GM12891 (cell line): ENCODE data around the gene IGF1R.

ENCODE experiments used
- DNase-seq: peaks from one replicate; pipeline ENCODE4 v3.0.0; 2011; ENCODE audit warnings: low spot score; ENCODE audit not compliant: insufficient read length
- FAIRE-seq: peaks from 2 replicates; lab custom pipeline; 2011; peaks lifted over from hg19 to GRCh38; lab: Jason Lieb, UNC
- PAX5 ChIP-seq: IDR thresholded peaks from 2 replicates; pipeline ENCODE4 v1.6.1; 2011; ENCODE audit warnings: low read length, moderate library complexity, mild to moderate bottlenecking; ENCODE audit not compliant: insufficient read depth, severe bottlenecking
- POLR2A ChIP-seq: IDR thresholded peaks from 2 replicates; pipeline ENCODE4 v1.6.1; 2011; ENCODE audit warnings: low read depth, low read length, control low read depth
- POLR2AphosphoS5 ChIP-seq: IDR thresholded peaks from 2 replicates; pipeline ENCODE4 v1.6.1; 2011; ENCODE audit warnings: low read depth, low read length, control low read depth
- POU2F2 ChIP-seq: IDR thresholded peaks from 2 replicates; pipeline ENCODE4 v1.6.1; 2011; ENCODE audit warnings: low read depth, mild to moderate bottlenecking, control low read depth, low read length, moderate library complexity
- SPI1 ChIP-seq: IDR thresholded peaks from 2 replicates; pipeline ENCODE4 v1.6.1; 2011; ENCODE audit warnings: low read depth, low read length, control low read depth
- TAF1 ChIP-seq: IDR thresholded peaks from 2 replicates; pipeline ENCODE4 v1.6.1; 2011; ENCODE audit warnings: low read depth, low read length, control low read depth

The IGF1R gene

GRCh38 chr15:98834976-98835375 is 186.6 kb downstream of the IGF1R start:
- no peak for DNase-seq
- no peak for TF ChIP-seq TAF1
- no peak for FAIRE-seq

GRCh38 chr15:98835876-98836275 is 187.5 kb downstream of the IGF1R start:
- FAIRE-seq = no peak

GRCh38 chr15:98838387-98839259 is 190.3 kb downstream of the IGF1R start:
- TF ChIP-seq POLR2A = no peak
- TF ChIP-seq PAX5 = no peak
- TF ChIP-seq POU2F2 = no peak
- FAIRE-seq = no peak
- no peak for DNase-seq

More at GRCh38 chr15:98835876-98836275, 187.5 kb downstream of the IGF1R start:
- TF ChIP-seq POLR2A (no peak), SPI1 (no peak), POLR2AphosphoS5 (no peak), PAX5 (no peak), POU2F2 (no peak), TAF1 (no peak)
- no peak for DNase-seq

- no peak for TF ChIP-seq POLR2AphosphoS5
- no peak for TF ChIP-seq POU2F2
- no peak for TF ChIP-seq PAX5
- TF ChIP-seq SPI1 = no peak
- no peak for TF ChIP-seq TAF1
- no peak for TF ChIP-seq POLR2A
- FAIRE-seq (no peak), DNase-seq (no peak)
Observed at GRCh38 chr15:98840053-98840452, 191.7 kb downstream of the IGF1R start.

GRCh38 chr15:98841419-98841970 is 193.2 kb downstream of the IGF1R start:
- FAIRE-seq (no peak), DNase-seq (no peak)
- TF ChIP-seq POLR2AphosphoS5 (no peak), POU2F2 (no peak)

- TF ChIP-seq TAF1 = no peak
- no peak for FAIRE-seq
- no peak for DNase-seq
Observed at GRCh38 chr15:98842192-98842972, 194.0 kb downstream of the IGF1R start.

- TF ChIP-seq SPI1 = no peak
- no peak for TF ChIP-seq POLR2A
- no peak for TF ChIP-seq POU2F2
- no peak for TF ChIP-seq TAF1
- TF ChIP-seq POLR2AphosphoS5 = no peak
- no peak for TF ChIP-seq PAX5
- FAIRE-seq (no peak), DNase-seq (no peak)
Observed at GRCh38 chr15:98842973-98843285, 194.6 kb downstream of the IGF1R start.

GRCh38 chr15:98843844-98844243 is 195.5 kb downstream of the IGF1R start:
- FAIRE-seq = no peak
- TF ChIP-seq POLR2AphosphoS5 (no peak), POU2F2 (no peak)
- no peak for DNase-seq

- FAIRE-seq (no peak), DNase-seq (no peak)
- TF ChIP-seq POLR2AphosphoS5 = no peak
- no peak for TF ChIP-seq POU2F2
Observed at GRCh38 chr15:98844261-98844660, 195.9 kb downstream of the IGF1R start.

GRCh38 chr15:98845138-98845884 is 197.0 kb downstream of the IGF1R start:
- DNase-seq (no peak), FAIRE-seq (no peak)
- TF ChIP-seq PAX5 (no peak), SPI1 (no peak), POLR2AphosphoS5 (no peak), TAF1 (no peak), POU2F2 (no peak), POLR2A (no peak)
